IMR-90 (cell line): ENCODE data around the gene COL20A1. TPM values are rescaled to one million over a fixed set of nuclear protein-coding genes. Genes with fewer than 3 reads are reported as not detected.

Experiments
- ATAC-seq: fragments of 200-7000 bp; cut with Tn5 transposase; 2 replicates; pipeline ENCODE4 v1.9.1; 2020; ENCODE audit warnings: low read depth, mild to moderate bottlenecking, moderate library complexity
- BruUV-seq: library from RNA; stranded (reverse); fragments of 400-500 nt; replicated peaks from 2 replicates; lab custom pipeline; 2021; lab: Mats Ljungman, UMichigan
- CTCF ChIA-PET: fragments of 300-600 bp; formaldehyde crosslinking; extraction: SDS; loops from one replicate; lab custom pipeline; 2021; ENCODE audit warnings: antibody characterized with exemption; lab: Yijun Ruan, JAX
- POLR2A ChIA-PET: fragments of 300-600 bp; sonication (Branson Sonifier 250); formaldehyde crosslinking; loops from one replicate; lab custom pipeline; 2022; ENCODE audit warnings: antibody characterized with exemption; ENCODE audit not compliant: unreplicated experiment; lab: Charles Lee
- DNase-seq: peaks from one replicate; pipeline ENCODE4 v3.0.0; 2013
- H2AFZ ChIP-seq: replicated peaks from 2 replicates; pipeline ENCODE3; 2013; ENCODE audit warnings: low read length, mild to moderate bottlenecking; ENCODE audit not compliant: poor library complexity
- H2AK5ac ChIP-seq: 2 replicates; pipeline ENCODE4 v1.6.1; 2013; ENCODE audit warnings: low read depth, low read length, inconsistent platforms
- H2AK9ac ChIP-seq: replicated peaks from 2 replicates; pipeline ENCODE3; 2013; ENCODE audit warnings: mild to moderate bottlenecking, low read depth, low read length, moderate library complexity; ENCODE audit not compliant: poor library complexity
- H2BK120ac ChIP-seq: 2 replicates; pipeline ENCODE4 v1.6.1; 2013; ENCODE audit warnings: low read depth, low read length, inconsistent platforms
- H2BK15ac ChIP-seq: 3 replicates; pipeline ENCODE4 v1.6.1; 2013; ENCODE audit warnings: low read depth, low read length, inconsistent platforms
- H2BK20ac ChIP-seq: 2 replicates; pipeline ENCODE4 v1.6.1; 2013; ENCODE audit warnings: low read depth, mild to moderate bottlenecking, inconsistent platforms, low read length, moderate library complexity
- H2BK5ac ChIP-seq: 2 replicates; pipeline ENCODE4 v1.6.1; 2013; ENCODE audit warnings: mild to moderate bottlenecking, low read depth, low read length, inconsistent platforms; ENCODE audit not compliant: poor library complexity, severe bottlenecking
- H3K14ac ChIP-seq: replicated peaks from 2 replicates; pipeline ENCODE4 v1.6.1; 2013; ENCODE audit warnings: low read depth, low read length, inconsistent platforms
- H3K18ac ChIP-seq: 2 replicates; pipeline ENCODE4 v1.6.1; 2013; ENCODE audit warnings: low read depth, low read length, control low read depth
- H3K23ac ChIP-seq: 2 replicates; pipeline ENCODE4 v1.6.1; 2013; ENCODE audit warnings: low read depth, low read length, inconsistent platforms
- H3K27ac ChIP-seq: 2 replicates; pipeline ENCODE4 v1.5.1; 2013; ENCODE audit warnings: mild to moderate bottlenecking, control low read depth, low read length; ENCODE audit not compliant: insufficient read depth
- H3K27me3 ChIP-seq: 2 replicates; pipeline ENCODE4 v1.6.1; 2013; ENCODE audit warnings: low read length; ENCODE audit not compliant: control insufficient read depth, insufficient read depth
- H3K36me3 ChIP-seq: 2 replicates; pipeline ENCODE4 v1.6.1; 2013; ENCODE audit warnings: low read length, mixed read lengths; ENCODE audit not compliant: control insufficient read depth, insufficient read depth
- H3K4ac ChIP-seq: 2 replicates; pipeline ENCODE4 v1.6.1; 2013; ENCODE audit warnings: low read depth, low read length, inconsistent platforms
- H3K4me1 ChIP-seq: 2 replicates; pipeline ENCODE4 v1.6.1; 2013; ENCODE audit warnings: low read length, mixed read lengths; ENCODE audit not compliant: control insufficient read depth, insufficient read depth
- H3K4me2 ChIP-seq: 2 replicates; pipeline ENCODE4 v1.6.1; 2013; ENCODE audit warnings: low read depth, mild to moderate bottlenecking, control low read depth, low read length, moderate library complexity
- H3K4me3 ChIP-seq: 2 replicates; pipeline ENCODE4 v1.5.1; 2013; ENCODE audit warnings: low read depth, mild to moderate bottlenecking, control low read depth, low read length, moderate library complexity; ENCODE audit not compliant: insufficient read depth
- H3K56ac ChIP-seq: 2 replicates; pipeline ENCODE4 v1.6.1; 2013; ENCODE audit warnings: low read length, inconsistent platforms; ENCODE audit not compliant: insufficient read depth; ENCODE audit errors: extremely low read depth
- H3K79me1 ChIP-seq, 2 experiments: 2 replicates each; pipeline ENCODE4 v1.6.1; 2013; ENCODE audit warnings: low read length in 2 of 2, inconsistent platforms in 1 of 2, low read depth in 1 of 2
- H3K9ac ChIP-seq: 2 replicates; pipeline ENCODE4 v1.6.1; 2013; ENCODE audit warnings: low read depth, low read length, control low read depth
- H3K9me1 ChIP-seq: 2 replicates; pipeline ENCODE4 v1.6.1; 2013; ENCODE audit warnings: low read length, inconsistent platforms; ENCODE audit not compliant: insufficient read depth
- H3K9me3 ChIP-seq: 2 replicates; pipeline ENCODE4 v1.6.1; 2013; ENCODE audit warnings: low read length; ENCODE audit not compliant: control insufficient read depth, insufficient read depth
- H4K20me1 ChIP-seq: 2 replicates; pipeline ENCODE4 v1.6.1; 2013; ENCODE audit warnings: low read length, inconsistent platforms; ENCODE audit not compliant: insufficient read depth
- H4K5ac ChIP-seq: 2 replicates; pipeline ENCODE4 v1.6.1; 2013; ENCODE audit warnings: mild to moderate bottlenecking, low read depth, low read length, control low read depth
- H4K8ac ChIP-seq, 2 experiments: 2 replicates each; pipeline ENCODE4 v1.6.1; 2013; ENCODE audit warnings: low read depth in 2 of 2, low read length in 2 of 2, control low read depth in 1 of 2, inconsistent platforms in 1 of 2
- H4K91ac ChIP-seq: 2 replicates; pipeline ENCODE4 v1.6.1; 2013; ENCODE audit warnings: low read depth, low read length, inconsistent platforms; ENCODE audit not compliant: insufficient read depth
- BHLHE40 ChIP-seq: fragments of 150-350 bp; IDR thresholded peaks from 2 replicates; pipeline ENCODE4 v1.6.1; 2016; ENCODE audit warnings: mild to moderate bottlenecking, low read depth, low read length
- CEBPB ChIP-seq: IDR thresholded peaks from 2 replicates; pipeline ENCODE4 v1.6.1; 2012; ENCODE audit warnings: low read depth, low read length, improper control_type of control experiment
- CHD1 ChIP-seq: IDR thresholded peaks from 2 replicates; pipeline ENCODE4 v1.6.1; 2012; ENCODE audit warnings: low read depth, low read length, improper control_type of control experiment
- FOS ChIP-seq: fragments of 150-350 bp; IDR thresholded peaks from 2 replicates; pipeline ENCODE4 v1.6.1; 2016; ENCODE audit warnings: low read depth, low read length
- MAFK ChIP-seq: IDR thresholded peaks from 2 replicates; pipeline ENCODE4 v1.6.1; 2012; ENCODE audit warnings: low read depth, low read length, improper control_type of control experiment
- MAZ ChIP-seq: IDR thresholded peaks from 2 replicates; pipeline ENCODE4 v1.6.1; 2012; ENCODE audit warnings: low read depth, mild to moderate bottlenecking, low read length, improper control_type of control experiment, moderate library complexity, borderline replicate concordance
- MXI1 ChIP-seq: IDR thresholded peaks from 2 replicates; pipeline ENCODE4 v1.6.1; 2012; ENCODE audit warnings: low read depth, mild to moderate bottlenecking, low read length, moderate library complexity, borderline replicate concordance
- NFE2L2 ChIP-seq: fragments of 150-350 bp; IDR thresholded peaks from 2 replicates; pipeline ENCODE4 v1.6.1; 2016; ENCODE audit warnings: low read depth, mild to moderate bottlenecking, low read length
- POLR2A ChIP-seq: IDR thresholded peaks from 2 replicates; pipeline ENCODE4 v1.6.1; 2012; ENCODE audit warnings: mild to moderate bottlenecking, low read depth, low read length
- RAD21 ChIP-seq: IDR thresholded peaks from 2 replicates; pipeline ENCODE4 v1.6.1; 2012; ENCODE audit warnings: low read length, improper control_type of control experiment
- RCOR1 ChIP-seq: IDR thresholded peaks from 2 replicates; pipeline ENCODE4 v1.6.1; 2012; ENCODE audit warnings: mild to moderate bottlenecking, low read length, improper control_type of control experiment; ENCODE audit not compliant: insufficient replicate concordance
- RFX5 ChIP-seq: IDR thresholded peaks from 2 replicates; pipeline ENCODE4 v1.8.0; 2012; ENCODE audit warnings: low read depth, mild to moderate bottlenecking, low read length, moderate library complexity
- SMC3 ChIP-seq: fragments of 150-350 bp; IDR thresholded peaks from 2 replicates; pipeline ENCODE4 v1.6.1; 2016; ENCODE audit warnings: low read depth, mild to moderate bottlenecking, antibody characterized with exemption, low read length, moderate library complexity
- WGBS, 2 experiments: methylation state at CpG; one replicate each; pipeline versions ENCODE4 v1.1.5 to v1.1.7; 2013; ENCODE audit warnings: missing lambda C conversion rate in 2 of 2; ENCODE audit not compliant: insufficient read length in 1 of 2; ENCODE audit errors: extremely low coverage in 2 of 2; 5-methylcytosine and 5-hydroxymethylcytosine counted together
- dilution Hi-C: fragments of 300-500 bp; cut with HindIII; formaldehyde crosslinking; loops from one replicate; pipeline ENCODE4 v1.14.3; 2018; ENCODE audit warnings: low sequenced_read_pairs; ENCODE audit not compliant: unreplicated experiment
- in situ Hi-C: fragments of 300-500 bp; cut with MboI; formaldehyde crosslinking; loops from 3 replicates; pipeline ENCODE4 v1.14.3; 2019; ENCODE audit warnings: low sequenced_read_pairs, inconsistent platforms, mixed read lengths
- intact Hi-C: fragments of 100-400 bp; cut with micrococcal nuclease; formaldehyde crosslinking; loops from 2 replicates; pipeline ENCODE4 v1.10.0; 2022
- polyA plus RNA-seq, 3 experiments: library from polyadenylated mRNA; depleted of rRNA; stranded (reverse); fragments of >200 nt; gene quantifications; 2 replicates each; pipeline ENCODE4 v1.2.3, GENCODE V29; 2012; ENCODE audit warnings: low replicate concordance in 1 of 3
- total RNA-seq: library from RNA; depleted of rRNA; stranded (reverse); fragments of >200 nt; gene quantifications from 2 replicates; pipeline ENCODE4 v1.2.3, GENCODE V29; 2012
- TF ChIP-seq, protein P1 (sequence below): fragments of 150-350 bp; IDR thresholded peaks from 2 replicates; pipeline ENCODE4 v1.6.1; 2017; ENCODE audit warnings: mild to moderate bottlenecking, antibody characterized with exemption, low read length, low read depth
- TF ChIP-seq, protein P2 (sequence below): fragments of 150-350 bp; IDR thresholded peaks from 2 replicates; pipeline ENCODE4 v1.6.1; 2016; ENCODE audit warnings: low read depth, mild to moderate bottlenecking, low read length, moderate library complexity, borderline replicate concordance
- TF ChIP-seq, protein P3 (sequence below): conservative IDR thresholded peaks from 2 replicates; pipeline ENCODE4 v1.5.1; 2012; ENCODE audit warnings: mild to moderate bottlenecking, low read depth, low read length, improper control_type of control experiment

The COL20A1 gene
- total and polyA plus RNA-seq, 2 of the 4 experiments (the other 2 are of a cell fraction), result not detected

DNA sequence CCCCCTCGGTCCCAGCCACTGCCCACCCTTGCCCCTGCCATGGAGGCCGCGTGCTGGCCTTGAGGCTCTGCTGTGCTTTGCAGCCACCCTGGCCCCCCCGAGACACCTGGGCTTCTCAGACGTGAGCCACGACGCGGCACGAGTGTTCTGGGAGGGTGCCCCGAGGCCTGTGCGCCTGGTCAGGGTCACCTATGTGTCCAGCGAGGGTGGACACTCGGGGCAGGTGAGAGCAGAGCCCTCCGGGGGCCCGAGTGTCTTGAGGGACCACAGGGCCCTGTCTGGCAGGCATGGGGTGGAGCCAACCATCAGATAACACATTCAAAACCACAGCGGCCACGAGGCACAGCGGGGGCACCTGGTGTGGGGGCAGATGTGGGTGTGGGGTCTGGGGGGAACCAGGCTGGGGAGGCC is 18.9 kb downstream of the COL20A1 start:
- WGBS, 2 experiments, result 66% methylated on average over 7 of the region's 18 CpGs; no CpG with 5 or more reads in 1 of the 2 experiments
- intact Hi-C loops, result no loop called here

More for the DNA sequence above, 18.9 kb downstream of the COL20A1 start:
- Histone ChIP-seq H4K91ac (no peak overlapping the region), H3K18ac (no peak overlapping the region), H2BK5ac (no peak overlapping the region), H3K9me3 (no peaks in the 10 kb centered on the region), H3K4me3 (no peak overlapping the region), H2AK5ac (no peak overlapping the region), H3K9me1 (no peaks in the 10 kb centered on the region), H3K23ac (no peak overlapping the region), H2BK20ac (no peak overlapping the region), H2AFZ (no peak overlapping the region), H3K9ac (no peak overlapping the region), H2BK120ac (no peak overlapping the region), H3K27ac (no peak overlapping the region), H3K4me1 (peaks cover 9% of the 10 kb centered on the region; the same call in 1 of the 2 replicates), H3K4me2 (no peak overlapping the region), H2AK9ac (no peak overlapping the region), H4K8ac (no peak overlapping the region), H2BK15ac (no peak overlapping the region), H3K79me1 (no peaks in the 10 kb centered on the region), H3K27me3 (peaks cover 20% of the 10 kb centered on the region; the same call in 1 of the 2 replicates), H3K14ac (no peak overlapping the region), H4K5ac (no peak overlapping the region), H4K20me1 (peaks cover 5% of the 10 kb centered on the region; the same call in 1 of the 2 replicates), H3K36me3 (no peaks in the 10 kb centered on the region), H3K56ac (no peak overlapping the region), H3K4ac (no peak overlapping the region)
- POLR2A ChIA-PET, result no interaction called here
- dilution Hi-C loops (no loop called here), in situ Hi-C loops (no loop called here)
- BruUV-seq, result no TSS peak
- CTCF ChIA-PET, result no interaction called here
- TF ChIP-seq CHD1, result no peak
- TF ChIP-seq, protein P1, sequence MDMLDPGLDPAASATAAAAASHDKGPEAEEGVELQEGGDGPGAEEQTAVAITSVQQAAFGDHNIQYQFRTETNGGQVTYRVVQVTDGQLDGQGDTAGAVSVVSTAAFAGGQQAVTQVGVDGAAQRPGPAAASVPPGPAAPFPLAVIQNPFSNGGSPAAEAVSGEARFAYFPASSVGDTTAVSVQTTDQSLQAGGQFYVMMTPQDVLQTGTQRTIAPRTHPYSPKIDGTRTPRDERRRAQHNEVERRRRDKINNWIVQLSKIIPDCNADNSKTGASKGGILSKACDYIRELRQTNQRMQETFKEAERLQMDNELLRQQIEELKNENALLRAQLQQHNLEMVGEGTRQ, result no peak
- no peak for TF ChIP-seq RCOR1
- no peak for TF ChIP-seq MXI1
- TF ChIP-seq RAD21, result no peak
- TF ChIP-seq, protein P2, sequence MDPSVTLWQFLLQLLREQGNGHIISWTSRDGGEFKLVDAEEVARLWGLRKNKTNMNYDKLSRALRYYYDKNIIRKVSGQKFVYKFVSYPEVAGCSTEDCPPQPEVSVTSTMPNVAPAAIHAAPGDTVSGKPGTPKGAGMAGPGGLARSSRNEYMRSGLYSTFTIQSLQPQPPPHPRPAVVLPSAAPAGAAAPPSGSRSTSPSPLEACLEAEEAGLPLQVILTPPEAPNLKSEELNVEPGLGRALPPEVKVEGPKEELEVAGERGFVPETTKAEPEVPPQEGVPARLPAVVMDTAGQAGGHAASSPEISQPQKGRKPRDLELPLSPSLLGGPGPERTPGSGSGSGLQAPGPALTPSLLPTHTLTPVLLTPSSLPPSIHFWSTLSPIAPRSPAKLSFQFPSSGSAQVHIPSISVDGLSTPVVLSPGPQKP, result no peak
- no peak for TF ChIP-seq POLR2A
- no peak for TF ChIP-seq MAZ
- TF ChIP-seq CEBPB, result no peak
- no peak for TF ChIP-seq NFE2L2
- no peak for TF ChIP-seq RFX5
- no peak for TF ChIP-seq BHLHE40
- TF ChIP-seq FOS, result no peak
- no peak for TF ChIP-seq SMC3
- TF ChIP-seq, protein P3, sequence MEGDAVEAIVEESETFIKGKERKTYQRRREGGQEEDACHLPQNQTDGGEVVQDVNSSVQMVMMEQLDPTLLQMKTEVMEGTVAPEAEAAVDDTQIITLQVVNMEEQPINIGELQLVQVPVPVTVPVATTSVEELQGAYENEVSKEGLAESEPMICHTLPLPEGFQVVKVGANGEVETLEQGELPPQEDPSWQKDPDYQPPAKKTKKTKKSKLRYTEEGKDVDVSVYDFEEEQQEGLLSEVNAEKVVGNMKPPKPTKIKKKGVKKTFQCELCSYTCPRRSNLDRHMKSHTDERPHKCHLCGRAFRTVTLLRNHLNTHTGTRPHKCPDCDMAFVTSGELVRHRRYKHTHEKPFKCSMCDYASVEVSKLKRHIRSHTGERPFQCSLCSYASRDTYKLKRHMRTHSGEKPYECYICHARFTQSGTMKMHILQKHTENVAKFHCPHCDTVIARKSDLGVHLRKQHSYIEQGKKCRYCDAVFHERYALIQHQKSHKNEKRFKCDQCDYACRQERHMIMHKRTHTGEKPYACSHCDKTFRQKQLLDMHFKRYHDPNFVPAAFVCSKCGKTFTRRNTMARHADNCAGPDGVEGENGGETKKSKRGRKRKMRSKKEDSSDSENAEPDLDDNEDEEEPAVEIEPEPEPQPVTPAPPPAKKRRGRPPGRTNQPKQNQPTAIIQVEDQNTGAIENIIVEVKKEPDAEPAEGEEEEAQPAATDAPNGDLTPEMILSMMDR, result no peak
- no peak for TF ChIP-seq MAFK
- ATAC-seq (no peak), DNase-seq (no peak)
